Measurements from ENCODE around the gene CD101. TPM values are rescaled to one million over a fixed set of nuclear protein-coding genes. Genes with fewer than 3 reads are reported as not detected.

The CD101 gene
- 1 to 10 TPM; 2.1 to 2.6 TPM for total RNA-seq
- polyA plus RNA-seq, result 1 to 10 TPM; 5.2 to 9.1 TPM

- Histone ChIP-seq H3K4me1 (ENCODE audit: insufficient read depth, low read length) (peaks cover 10% of the 10 kb centered on the region), H3K27me3 (ENCODE audit: insufficient read depth, low read length) (no peaks in the 10 kb centered on the region), H3K9me3 (ENCODE audit: control insufficient read depth in 1 of 2, low read length in 2 of 2) (no peaks in the 10 kb centered on the region), H3K27ac (ENCODE audit: low read depth, low read length) (no peak within 1 kb of the TSS), H3K36me3 (ENCODE audit: insufficient read depth, low read length) (no peaks in the 10 kb centered on the region), H3K4me3 (ENCODE audit: low read length in 2 of 2) (no peak within 1 kb of the TSS)
- CTCF ChIA-PET (ENCODE audit: partially characterized antibody), result interaction anchor here (1.1 to 2.2 kb wide), 8 partner anchors 8 to 66 kb away, joined by 3 to 8 read pairs (median 4); no protein-coding TSS in a partner anchor
- H3K27ac Mint-ChIP-seq, result peak within 1 kb of the TSS; percentile 28 to 91 (median 76)
- peaks cover 0 to 2% (median 0%) of the 10 kb centered on the region in 8 donors for H3K9me3 Mint-ChIP-seq
- peak within 1 kb of the TSS in 7 of 8 donors; percentile 4 to 69 (median 64) for H3K4me3 Mint-ChIP-seq
- peaks cover 20 to 31% (median 29%) of the 10 kb centered on the region in 4 donors for H3K4me1 Mint-ChIP-seq
- intact Hi-C loops (cut with micrococcal nuclease), result loop anchor here (10.0 kb wide), 1 partner anchor 87 kb away; no protein-coding TSS in a partner anchor
- no peaks in the 10 kb centered on the region for H3K27me3 Mint-ChIP-seq
- H3K36me3 Mint-ChIP-seq, result no peaks in the 10 kb centered on the region
- peak in 2 of 5 donors; percentile 16 to 17 for DNase-seq
- POLR2A ChIA-PET (ENCODE audit: partially characterized antibody), result interaction anchor here (0.9 to 4.0 kb wide), 10 partner anchors 9 to 264 kb away, joined by 3 to 31 read pairs (median 5); partner anchors contain the start of gene TTF2
Measured at GRCh38 chr1:117001254-117001927, at the start of gene CD101. TSS of gene CD101 (plus strand) at chr1:117001760. CDS start at chr1:117001818, 58 bp downstream.

DNA sequence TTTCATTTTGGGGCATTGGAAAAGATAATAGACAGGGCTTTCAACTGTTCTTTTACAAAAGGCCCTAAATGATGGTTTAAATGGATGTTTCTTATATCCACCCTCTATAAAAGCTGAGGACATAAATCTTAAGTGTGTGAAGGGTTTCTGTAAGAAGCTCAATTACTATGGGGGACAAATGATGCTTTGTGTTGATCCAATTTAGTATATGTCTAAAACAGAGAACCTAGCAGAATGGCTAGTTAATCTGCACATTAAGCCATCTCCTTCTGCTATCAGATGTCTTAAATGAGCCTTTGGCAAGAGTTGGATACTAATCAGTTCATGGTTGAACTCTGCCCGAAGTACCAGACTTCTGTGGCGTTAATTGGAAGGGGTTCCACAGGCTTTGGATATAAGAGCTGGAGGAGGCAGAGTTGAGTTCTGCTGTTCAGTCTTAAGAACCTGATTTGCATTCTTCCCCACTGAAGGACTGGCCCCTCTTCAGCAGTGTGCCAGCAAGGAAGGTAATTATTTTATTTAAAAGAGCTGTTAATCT lies 48.8 kb upstream of the CD101 start:
- ChIA-PET POLR2A (ENCODE audit: partially characterized antibody) (no interaction called here), CTCF (ENCODE audit: partially characterized antibody) (interaction anchor here (0.5 to 1.3 kb wide), 3 partner anchors 18 to 228 kb away, joined by 3 to 5 read pairs (median 4); no protein-coding TSS in a partner anchor)
- no peaks in the 10 kb centered on the region for H3K4me1 ChIP-seq (ENCODE audit: insufficient read depth, low read length)
- DNase-seq, result no peak
- no peaks in the 10 kb centered on the region for H3K4me1 Mint-ChIP-seq
- H3K27ac ChIP-seq (ENCODE audit: low read depth, low read length), result no peak overlapping the region
- no peaks in the 10 kb centered on the region for H3K27me3 Mint-ChIP-seq
- H3K27me3 ChIP-seq (ENCODE audit: insufficient read depth, low read length), result no peaks in the 10 kb centered on the region
- intact Hi-C loops (cut with micrococcal nuclease), result no loop called here
- no peaks in the 10 kb centered on the region for H3K36me3 Mint-ChIP-seq
- no peak overlapping the region for H3K4me3 ChIP-seq (ENCODE audit: low read length in 2 of 2)
- H3K9me3 ChIP-seq (ENCODE audit: control insufficient read depth in 1 of 2, low read length in 2 of 2), result no peaks in the 10 kb centered on the region
- no peaks in the 10 kb centered on the region for H3K36me3 ChIP-seq (ENCODE audit: insufficient read depth, low read length)
- no peaks in the 10 kb centered on the region for H3K9me3 Mint-ChIP-seq
- H3K27ac Mint-ChIP-seq, result no peak overlapping the region
- H3K4me3 Mint-ChIP-seq, result no peak overlapping the region

DNA sequence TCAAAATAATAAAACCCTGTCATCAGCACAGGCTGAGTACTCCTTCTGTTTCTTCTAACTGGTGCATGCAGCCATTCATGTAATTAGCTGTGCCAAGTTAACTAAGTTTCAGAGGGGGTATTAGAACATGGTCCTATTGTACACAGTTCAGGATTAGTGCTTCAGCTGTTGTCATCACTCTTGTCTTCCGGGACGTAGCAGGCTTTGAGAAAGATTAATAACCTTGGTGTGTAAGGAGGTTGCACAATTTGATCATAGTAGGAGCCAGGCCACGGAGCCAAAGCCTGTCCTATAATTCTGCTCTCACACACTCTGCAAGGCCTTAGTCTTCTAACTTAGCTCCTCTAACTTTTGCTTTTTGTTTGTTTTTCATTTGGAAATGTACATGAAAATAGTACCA lies 47.1 kb upstream of the CD101 start:
- Histone ChIP-seq H3K36me3 (ENCODE audit: insufficient read depth, low read length) (no peaks in the 10 kb centered on the region), H3K9me3 (ENCODE audit: control insufficient read depth in 1 of 2, low read length in 2 of 2) (no peaks in the 10 kb centered on the region), H3K27ac (ENCODE audit: low read depth, low read length) (no peak overlapping the region), H3K27me3 (ENCODE audit: insufficient read depth, low read length) (no peaks in the 10 kb centered on the region), H3K4me1 (ENCODE audit: insufficient read depth, low read length) (no peaks in the 10 kb centered on the region), H3K4me3 (ENCODE audit: low read length in 2 of 2) (no peak overlapping the region)
- Mint-ChIP-seq H3K4me1 (no peaks in the 10 kb centered on the region), H3K4me3 (no peak overlapping the region), H3K9me3 (no peaks in the 10 kb centered on the region), H3K27ac (no peak overlapping the region), H3K27me3 (no peaks in the 10 kb centered on the region), H3K36me3 (no peaks in the 10 kb centered on the region)
- DNase-seq, result no peak
- intact Hi-C loops (cut with micrococcal nuclease), result no loop called here
- ChIA-PET CTCF (ENCODE audit: partially characterized antibody) (interaction anchor here (1.6 kb wide), 1 partner anchor 9 kb away, joined by 4 read pairs; no protein-coding TSS in a partner anchor), POLR2A (ENCODE audit: partially characterized antibody) (no interaction called here)

DNA sequence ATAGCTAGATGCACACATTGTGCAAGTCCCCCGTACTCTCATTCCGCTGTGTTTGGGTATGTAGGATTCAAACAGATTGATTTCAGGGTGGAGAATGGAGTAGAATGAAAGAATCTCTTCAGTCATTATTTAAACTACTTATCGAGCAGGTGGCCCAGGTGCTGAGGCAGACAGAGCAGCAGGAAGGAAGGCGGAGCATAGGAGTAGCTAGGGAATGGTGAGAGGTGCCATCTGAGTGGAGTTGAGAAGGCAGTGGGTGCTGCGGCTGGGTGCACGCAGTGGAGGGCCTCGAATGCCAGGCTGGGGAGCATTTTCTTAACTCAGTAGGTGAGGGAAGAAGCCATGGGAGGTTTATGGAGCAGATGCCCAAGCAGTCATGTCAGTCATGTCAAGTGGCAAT lies 45.2 kb upstream of the CD101 start:
- no peaks in the 10 kb centered on the region for H3K36me3 ChIP-seq (ENCODE audit: insufficient read depth, low read length)
- H3K27me3 ChIP-seq (ENCODE audit: insufficient read depth, low read length), result no peaks in the 10 kb centered on the region
- no peak overlapping the region for H3K4me3 ChIP-seq (ENCODE audit: low read length in 2 of 2)
- POLR2A ChIA-PET (ENCODE audit: partially characterized antibody), result no interaction called here
- no peaks in the 10 kb centered on the region for H3K9me3 ChIP-seq (ENCODE audit: control insufficient read depth in 1 of 2, low read length in 2 of 2)
- H3K27ac ChIP-seq (ENCODE audit: low read depth, low read length), result no peak overlapping the region
- Mint-ChIP-seq H3K27ac (no peak overlapping the region), H3K36me3 (no peaks in the 10 kb centered on the region), H3K4me3 (no peak overlapping the region), H3K9me3 (peaks cover 0 to 2% (median 0%) of the 10 kb centered on the region in 8 donors), H3K4me1 (peaks cover 0 to 4% (median 0%) of the 10 kb centered on the region in 4 donors), H3K27me3 (peaks cover 0 to 2% of the 10 kb centered on the region in 2 donors)
- no peak for DNase-seq
- no peaks in the 10 kb centered on the region for H3K4me1 ChIP-seq (ENCODE audit: insufficient read depth, low read length)
- intact Hi-C loops (cut with micrococcal nuclease), result no loop called here
- CTCF ChIA-PET (ENCODE audit: partially characterized antibody), result no interaction called here

- Mint-ChIP-seq H3K9me3 (peaks cover 0 to 2% (median 0%) of the 10 kb centered on the region in 8 donors), H3K27ac (no peak overlapping the region), H3K27me3 (peaks cover 0 to 2% of the 10 kb centered on the region in 2 donors), H3K4me1 (peaks cover 0 to 4% (median 0%) of the 10 kb centered on the region in 4 donors), H3K36me3 (no peaks in the 10 kb centered on the region), H3K4me3 (no peak overlapping the region)
- Histone ChIP-seq H3K4me1 (ENCODE audit: insufficient read depth, low read length) (peaks cover 6% of the 10 kb centered on the region), H3K9me3 (ENCODE audit: control insufficient read depth in 1 of 2, low read length in 2 of 2) (no peaks in the 10 kb centered on the region), H3K36me3 (ENCODE audit: insufficient read depth, low read length) (no peaks in the 10 kb centered on the region), H3K27ac (ENCODE audit: low read depth, low read length) (no peak overlapping the region), H3K4me3 (ENCODE audit: low read length in 2 of 2) (no peak overlapping the region), H3K27me3 (ENCODE audit: insufficient read depth, low read length) (no peaks in the 10 kb centered on the region)
- DNase-seq, result no peak
- ChIA-PET CTCF (ENCODE audit: partially characterized antibody) (no interaction called here), POLR2A (ENCODE audit: partially characterized antibody) (no interaction called here)
- intact Hi-C loops (cut with micrococcal nuclease), result no loop called here
Measured at GRCh38 chr1:116957646-116958045, 43.9 kb upstream of the CD101 start.

DNA sequence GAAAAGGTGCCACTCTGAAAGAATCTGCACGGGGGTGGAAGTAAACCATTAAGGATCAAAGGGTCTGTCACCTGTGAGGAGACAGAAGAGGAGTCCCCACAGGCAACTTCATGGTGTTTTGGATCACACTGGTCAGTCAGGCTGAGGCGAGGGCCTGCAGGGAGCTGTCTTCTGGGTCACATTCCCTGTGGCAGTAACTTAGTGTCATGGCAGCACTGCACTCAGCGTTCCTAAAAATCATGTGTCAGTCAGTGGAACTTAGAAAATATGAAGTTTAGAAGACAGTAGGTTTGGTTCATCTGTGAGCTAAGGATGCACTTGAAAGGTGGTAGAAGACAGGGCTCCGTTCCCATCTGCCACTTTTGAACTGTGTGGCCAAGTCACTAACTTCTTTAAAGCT lies 43.5 kb upstream of the CD101 start:
- no peaks in the 10 kb centered on the region for H3K9me3 ChIP-seq (ENCODE audit: control insufficient read depth in 1 of 2, low read length in 2 of 2)
- POLR2A ChIA-PET (ENCODE audit: partially characterized antibody), result no interaction called here

DNA sequence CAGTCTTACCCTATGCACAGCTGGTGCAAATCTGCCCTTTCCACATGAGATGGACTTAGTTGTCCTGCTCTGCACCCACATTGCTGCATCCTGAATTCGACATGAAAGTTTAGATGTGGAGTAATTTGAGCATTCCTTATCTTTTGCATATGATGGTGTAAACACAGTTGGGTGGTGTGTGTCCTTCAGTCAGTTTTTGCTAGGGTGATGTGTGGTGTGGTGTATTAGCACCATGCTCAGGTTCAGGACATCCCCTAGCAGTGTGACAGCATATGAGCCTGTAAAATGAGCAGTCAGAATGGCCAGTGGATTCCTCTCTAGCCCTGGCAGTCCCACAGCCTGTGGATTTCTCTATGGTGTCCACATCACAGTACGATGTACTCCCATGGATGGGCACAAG lies 42.6 kb upstream of the CD101 start:
- H3K27me3 ChIP-seq (ENCODE audit: insufficient read depth, low read length), result no peaks in the 10 kb centered on the region
- H3K36me3 ChIP-seq (ENCODE audit: insufficient read depth, low read length), result no peaks in the 10 kb centered on the region
- no peak overlapping the region for H3K4me3 Mint-ChIP-seq
- H3K27ac ChIP-seq (ENCODE audit: low read depth, low read length), result no peak overlapping the region
- no peaks in the 10 kb centered on the region for H3K36me3 Mint-ChIP-seq
- peaks cover 0 to 4% (median 0%) of the 10 kb centered on the region in 4 donors for H3K4me1 Mint-ChIP-seq
- peaks cover 18% of the 10 kb centered on the region for H3K4me1 ChIP-seq (ENCODE audit: insufficient read depth, low read length)
- H3K9me3 Mint-ChIP-seq, result peaks cover 0 to 2% (median 0%) of the 10 kb centered on the region in 8 donors
- no peak for DNase-seq
- peaks cover 0 to 2% of the 10 kb centered on the region in 2 donors for H3K27me3 Mint-ChIP-seq
- POLR2A ChIA-PET (ENCODE audit: partially characterized antibody), result interaction anchor here (1.5 kb wide), 1 partner anchor 28 kb away, joined by 4 read pairs; no protein-coding TSS in a partner anchor
- CTCF ChIA-PET (ENCODE audit: partially characterized antibody), result no interaction called here
- intact Hi-C loops (cut with micrococcal nuclease), result no loop called here
- peak overlapping the region in 1 of 7 donors; percentile 9 for H3K27ac Mint-ChIP-seq
- no peak overlapping the region for H3K4me3 ChIP-seq (ENCODE audit: low read length in 2 of 2)
- no peaks in the 10 kb centered on the region for H3K9me3 ChIP-seq (ENCODE audit: control insufficient read depth in 1 of 2, low read length in 2 of 2)

More for the DNA sequence above, 43.5 kb upstream of the CD101 start:
- CTCF ChIA-PET (ENCODE audit: partially characterized antibody), result no interaction called here
- intact Hi-C loops (cut with micrococcal nuclease), result no loop called here
- H3K27ac ChIP-seq (ENCODE audit: low read depth, low read length), result no peak overlapping the region
- H3K4me1 ChIP-seq (ENCODE audit: insufficient read depth, low read length), result peaks cover 11% of the 10 kb centered on the region
- Mint-ChIP-seq H3K36me3 (no peaks in the 10 kb centered on the region), H3K27ac (no peak overlapping the region), H3K4me1 (peaks cover 0 to 4% (median 0%) of the 10 kb centered on the region in 4 donors), H3K4me3 (no peak overlapping the region), H3K27me3 (peaks cover 0 to 2% of the 10 kb centered on the region in 2 donors), H3K9me3 (peaks cover 0 to 2% (median 0%) of the 10 kb centered on the region in 8 donors)
- no peak for DNase-seq
- H3K4me3 ChIP-seq (ENCODE audit: low read length in 2 of 2), result no peak overlapping the region
- no peaks in the 10 kb centered on the region for H3K27me3 ChIP-seq (ENCODE audit: insufficient read depth, low read length)
- no peaks in the 10 kb centered on the region for H3K36me3 ChIP-seq (ENCODE audit: insufficient read depth, low read length)

All from CD4-positive, alpha-beta memory T cell (primary cell).